Stimulated activated memory B cell treated with anti-CD40 and anti-IgM and Interleukin-4, amounts not matched to agents 10 μg/mL and 1 μg/mL and 100 μg/mL, for 72 hours (primary cell): ENCODE data around the gene MRPS25.
A peak's percentile ranks its signal among the peaks of the same experiment; 100 is the strongest.

Source experiments
- ATAC-seq: fragments of 150-1000 bp; cut with Tn5 transposase; 2 replicates; pipeline ENCODE4 v1.10.0; 2021
- H3K27ac Mint-ChIP-seq: one replicate; pipeline ENCODE4 v1.8.0; 2022; ENCODE audit warnings: mild to moderate bottlenecking, mixed read lengths
- H3K27me3 Mint-ChIP-seq: one replicate; pipeline ENCODE4 v1.8.0; 2022; ENCODE audit warnings: mixed read lengths
- H3K36me3 Mint-ChIP-seq: one replicate; pipeline ENCODE4 v1.8.0; 2022; ENCODE audit warnings: mixed read lengths
- H3K4me1 Mint-ChIP-seq: one replicate; pipeline ENCODE4 v1.8.0; 2022; ENCODE audit warnings: mixed read lengths
- H3K4me3 Mint-ChIP-seq: one replicate; pipeline ENCODE4 v1.8.0; 2022; ENCODE audit warnings: mild to moderate bottlenecking, moderate library complexity, mixed read lengths
- H3K9me3 Mint-ChIP-seq: one replicate; pipeline ENCODE4 v1.8.0; 2022; ENCODE audit warnings: mixed read lengths

MRPS25 gene

GRCh38 chr3:15064835-15065549 is at the start of gene MRPS25:
Gene MRPS25, minus strand, starts transcription at chr3:15065315. Its CDS starts 121 bp downstream, at chr3:15065194.
- peak; percentile 99 for ATAC-seq
- Mint-ChIP-seq H3K9me3 (no peaks in the 10 kb centered on the region), H3K27me3 (no peaks in the 10 kb centered on the region), H3K4me1 (peaks cover 27% of the 10 kb centered on the region), H3K4me3 (peak within 1 kb of the TSS; percentile 98), H3K36me3 (peaks cover 8% of the 10 kb centered on the region), H3K27ac (peak within 1 kb of the TSS; percentile 98)

- Mint-ChIP-seq H3K27me3 (peaks cover 15% of the 10 kb centered on the region), H3K36me3 (no peaks in the 10 kb centered on the region), H3K4me1 (peaks cover 6% of the 10 kb centered on the region), H3K9me3 (no peaks in the 10 kb centered on the region), H3K27ac (no peak overlapping the region), H3K4me3 (no peak overlapping the region)
- ATAC-seq, result no peak
Observed at GRCh38 chr3:15113884-15114283, 48.8 kb upstream of the MRPS25 start.

- no peak overlapping the region for H3K27ac Mint-ChIP-seq
- no peaks in the 10 kb centered on the region for H3K9me3 Mint-ChIP-seq
- H3K36me3 Mint-ChIP-seq, result no peaks in the 10 kb centered on the region
- no peak overlapping the region for H3K4me3 Mint-ChIP-seq
- H3K27me3 Mint-ChIP-seq, result peaks cover 19% of the 10 kb centered on the region
- H3K4me1 Mint-ChIP-seq, result peaks cover 3% of the 10 kb centered on the region
- no peak for ATAC-seq
Observed at GRCh38 chr3:15113471-15113870, 48.4 kb upstream of the MRPS25 start.

GRCh38 chr3:15112011-15112410 is 46.9 kb upstream of the MRPS25 start:
- Mint-ChIP-seq H3K36me3 (no peaks in the 10 kb centered on the region), H3K4me3 (no peak overlapping the region), H3K9me3 (no peaks in the 10 kb centered on the region), H3K27me3 (peaks cover 34% of the 10 kb centered on the region), H3K27ac (no peak overlapping the region), H3K4me1 (peaks cover 15% of the 10 kb centered on the region)
- no peak for ATAC-seq

GRCh38 chr3:15110206-15110605 is 45.1 kb upstream of the MRPS25 start:
- Mint-ChIP-seq H3K27ac (no peak overlapping the region), H3K36me3 (no peaks in the 10 kb centered on the region), H3K4me3 (no peak overlapping the region), H3K9me3 (no peaks in the 10 kb centered on the region), H3K27me3 (peaks cover 32% of the 10 kb centered on the region), H3K4me1 (peaks cover 15% of the 10 kb centered on the region)
- ATAC-seq, result no peak

- Mint-ChIP-seq H3K4me1 (peaks cover 15% of the 10 kb centered on the region), H3K4me3 (no peak overlapping the region)
Observed at GRCh38 chr3:15108869-15109268, 43.8 kb upstream of the MRPS25 start.

GRCh38 chr3:15108082-15108545 is 43.0 kb upstream of the MRPS25 start:
- peak; percentile 82 for ATAC-seq
- Mint-ChIP-seq H3K4me1 (peaks cover 15% of the 10 kb centered on the region), H3K36me3 (no peaks in the 10 kb centered on the region), H3K4me3 (no peak overlapping the region), H3K9me3 (no peaks in the 10 kb centered on the region), H3K27ac (no peak overlapping the region), H3K27me3 (peaks cover 25% of the 10 kb centered on the region)

More at GRCh38 chr3:15108869-15109268, 43.8 kb upstream of the MRPS25 start:
- H3K27me3 Mint-ChIP-seq, result peaks cover 25% of the 10 kb centered on the region
- ATAC-seq, result no peak
- no peaks in the 10 kb centered on the region for H3K9me3 Mint-ChIP-seq
- H3K36me3 Mint-ChIP-seq, result no peaks in the 10 kb centered on the region
- no peak overlapping the region for H3K27ac Mint-ChIP-seq

GRCh38 chr3:15107075-15107947 is 42.2 kb upstream of the MRPS25 start:
- peaks cover 15% of the 10 kb centered on the region for H3K4me1 Mint-ChIP-seq
- H3K27me3 Mint-ChIP-seq, result peaks cover 25% of the 10 kb centered on the region
- no peak for ATAC-seq
- H3K4me3 Mint-ChIP-seq, result peak overlapping the region; percentile 7
- no peaks in the 10 kb centered on the region for H3K36me3 Mint-ChIP-seq
- no peaks in the 10 kb centered on the region for H3K9me3 Mint-ChIP-seq
- H3K27ac Mint-ChIP-seq, result no peak overlapping the region

- Mint-ChIP-seq H3K9me3 (no peaks in the 10 kb centered on the region), H3K36me3 (no peaks in the 10 kb centered on the region), H3K4me1 (peaks cover 26% of the 10 kb centered on the region), H3K27me3 (peaks cover 10% of the 10 kb centered on the region), H3K4me3 (no peak overlapping the region), H3K27ac (no peak overlapping the region)
- ATAC-seq, result no peak
Observed at GRCh38 chr3:15102836-15103235, 37.7 kb upstream of the MRPS25 start.

GRCh38 chr3:15102256-15102655 is 37.1 kb upstream of the MRPS25 start:
- Mint-ChIP-seq H3K4me1 (peaks cover 24% of the 10 kb centered on the region), H3K36me3 (no peaks in the 10 kb centered on the region), H3K27me3 (peaks cover 4% of the 10 kb centered on the region), H3K27ac (no peak overlapping the region), H3K4me3 (no peak overlapping the region), H3K9me3 (no peaks in the 10 kb centered on the region)
- ATAC-seq, result no peak

- Mint-ChIP-seq H3K4me1 (peaks cover 22% of the 10 kb centered on the region), H3K4me3 (peak overlapping the region; percentile 92), H3K27ac (peak overlapping the region; percentile 92), H3K36me3 (peaks cover 9% of the 10 kb centered on the region), H3K27me3 (no peaks in the 10 kb centered on the region), H3K9me3 (no peaks in the 10 kb centered on the region)
- ATAC-seq, result peak; percentile 49
Observed at GRCh38 chr3:15099364-15100098, 34.4 kb upstream of the MRPS25 start.

- Mint-ChIP-seq H3K4me3 (peak within 1 kb of the TSS; percentile 92), H3K9me3 (no peaks in the 10 kb centered on the region), H3K27me3 (no peaks in the 10 kb centered on the region), H3K27ac (peak within 1 kb of the TSS; percentile 92), H3K36me3 (peaks cover 9% of the 10 kb centered on the region), H3K4me1 (peaks cover 22% of the 10 kb centered on the region)
- peak; percentile 94 for ATAC-seq
Observed at GRCh38 chr3:15098503-15099363, 33.6 kb upstream of the MRPS25 start, which contains the start of gene RBSN. Gene RBSN, minus strand, starts transcription at chr3:15099148. Its CDS starts 3,028 bp downstream, at chr3:15096120.

- no peaks in the 10 kb centered on the region for H3K27me3 Mint-ChIP-seq
- H3K4me3 Mint-ChIP-seq, result peak overlapping the region; percentile 92
- ATAC-seq, result peak; percentile 60
- peaks cover 9% of the 10 kb centered on the region for H3K36me3 Mint-ChIP-seq
- peaks cover 22% of the 10 kb centered on the region for H3K4me1 Mint-ChIP-seq
- H3K9me3 Mint-ChIP-seq, result no peaks in the 10 kb centered on the region
- H3K27ac Mint-ChIP-seq, result peak overlapping the region; percentile 92
Observed at GRCh38 chr3:15097891-15098290, 32.8 kb upstream of the MRPS25 start.

- peaks cover 15% of the 10 kb centered on the region for H3K36me3 Mint-ChIP-seq
- no peak overlapping the region for H3K27ac Mint-ChIP-seq
- no peak overlapping the region for H3K4me3 Mint-ChIP-seq
- no peaks in the 10 kb centered on the region for H3K27me3 Mint-ChIP-seq
- no peak for ATAC-seq
- H3K4me1 Mint-ChIP-seq, result peaks cover 22% of the 10 kb centered on the region
- H3K9me3 Mint-ChIP-seq, result no peaks in the 10 kb centered on the region
Observed at GRCh38 chr3:15096046-15096445, 30.9 kb upstream of the MRPS25 start.
